GM23338 (cell line): ENCODE measurements around the gene CISH. TPM values are rescaled to one million over a fixed set of nuclear protein-coding genes. Genes with fewer than 3 reads are reported as not detected.

ENCODE experiments used
- ATAC-seq: fragments of 200-7000 bp; cut with Tn5 transposase; 3 replicates; pipeline ENCODE4 v1.9.1; 2020
- DNase-seq: peaks from one replicate; pipeline ENCODE4 v3.0.0-alpha.2; 2015; ENCODE audit warnings: low spot score
- H2AFZ ChIP-seq: fragments of 200-600 bp; sonication (generic); 2 replicates; pipeline ENCODE4 v1.8.0; 2016; ENCODE audit warnings: antibody characterized with exemption, mild to moderate bottlenecking, moderate library complexity
- H3F3A ChIP-seq: fragments of 200-600 bp; sonication (generic); replicated peaks from 2 replicates; pipeline ENCODE4 v1.8.0; 2017; ENCODE audit warnings: antibody characterized with exemption, mixed run types, low read depth
- H3K27ac ChIP-seq: fragments of 200-600 bp; sonication (generic); 2 replicates; pipeline ENCODE4 v1.6.1; 2016; ENCODE audit warnings: low read depth
- H3K27me3 ChIP-seq: fragments of 200-600 bp; sonication (generic); 2 replicates; pipeline ENCODE4 v1.8.0; 2016; ENCODE audit warnings: mild to moderate bottlenecking, mixed run types, moderate library complexity; ENCODE audit not compliant: insufficient read depth
- H3K36me3 ChIP-seq: fragments of 200-600 bp; sonication (generic); 2 replicates; pipeline ENCODE4 v1.8.0; 2016; ENCODE audit warnings: mild to moderate bottlenecking; ENCODE audit not compliant: insufficient read depth
- H3K4me1 ChIP-seq: fragments of 200-600 bp; sonication (generic); 2 replicates; pipeline ENCODE4 v1.8.0; 2016; ENCODE audit warnings: mild to moderate bottlenecking, moderate library complexity; ENCODE audit not compliant: insufficient read depth
- H3K4me2 ChIP-seq: fragments of 200-600 bp; sonication (generic); 2 replicates; pipeline ENCODE4 v1.7.1; 2017; ENCODE audit warnings: mixed run types
- H3K4me3 ChIP-seq: fragments of 200-600 bp; sonication (generic); 2 replicates; pipeline ENCODE4 v1.6.1; 2016; ENCODE audit warnings: mixed run types
- H3K79me2 ChIP-seq: fragments of 200-600 bp; sonication (generic); replicated peaks from 2 replicates; pipeline ENCODE4 v1.8.0; 2017; ENCODE audit warnings: mild to moderate bottlenecking; ENCODE audit not compliant: insufficient read depth
- H3K9me2 ChIP-seq: fragments of 200-600 bp; sonication (generic); 2 replicates; pipeline ENCODE4 v1.8.0; 2017; ENCODE audit not compliant: insufficient read depth
- H4K20me1 ChIP-seq: fragments of 200-600 bp; sonication (generic); replicated peaks from 2 replicates; pipeline ENCODE4 v1.8.0; 2017; ENCODE audit warnings: mild to moderate bottlenecking; ENCODE audit not compliant: insufficient read depth
- H3K27ac Mint-ChIP-seq: 2 replicates; pipeline ENCODE4 v1.8.0; 2020; ENCODE audit warnings: inconsistent platforms, mild to moderate bottlenecking, moderate library complexity, mixed read lengths
- H3K27me3 Mint-ChIP-seq: 3 replicates; pipeline ENCODE4 v1.8.0; 2022; ENCODE audit warnings: low read depth, mild to moderate bottlenecking, moderate library complexity, mixed read lengths, inconsistent platforms; ENCODE audit not compliant: insufficient read depth, poor library complexity
- H3K36me3 Mint-ChIP-seq: 3 replicates; pipeline ENCODE4 v1.8.0; 2021; ENCODE audit warnings: low read depth, mild to moderate bottlenecking, inconsistent platforms, moderate library complexity, mixed read lengths
- H3K4me1 Mint-ChIP-seq: 3 replicates; pipeline ENCODE4 v1.8.0; 2020; ENCODE audit warnings: mild to moderate bottlenecking, inconsistent platforms, mixed read lengths
- H3K4me3 Mint-ChIP-seq: 3 replicates; pipeline ENCODE4 v1.8.0; 2021; ENCODE audit warnings: moderate library complexity, mild to moderate bottlenecking, inconsistent platforms, mixed read lengths
- H3K9me3 Mint-ChIP-seq: 3 replicates; pipeline ENCODE4 v1.8.0; 2020; ENCODE audit warnings: moderate library complexity, mild to moderate bottlenecking, inconsistent platforms, mixed read lengths
- CREB1 ChIP-seq: fragments of 250-450 bp; sonication (Bioruptor Pico); IDR thresholded peaks from 2 replicates; pipeline ENCODE4 v1.5.0; 2020; ENCODE audit warnings: low read depth, mild to moderate bottlenecking, moderate library complexity
- ETS1 ChIP-seq: IDR thresholded peaks from 2 replicates; pipeline ENCODE4 v1.6.1; 2016; ENCODE audit warnings: antibody characterized with exemption
- EZH2phosphoT487 ChIP-seq: fragments of 200-600 bp; sonication (generic); IDR thresholded peaks from one replicate; pipeline ENCODE4 v1.8.1; 2018; ENCODE audit warnings: antibody characterized with exemption; ENCODE audit not compliant: unreplicated experiment
- JUNB ChIP-seq: IDR thresholded peaks from one replicate; pipeline ENCODE4 v1.6.1; 2016; ENCODE audit warnings: antibody characterized with exemption; ENCODE audit not compliant: unreplicated experiment
- NANOG ChIP-seq: IDR thresholded peaks from 2 replicates; pipeline ENCODE4 v1.6.1; 2016; ENCODE audit warnings: antibody characterized with exemption, borderline replicate concordance
- POLR2AphosphoS5 ChIP-seq: IDR thresholded peaks from 2 replicates; pipeline ENCODE4 v1.6.1; 2016; ENCODE audit warnings: antibody characterized with exemption, low read depth
- STAT1 ChIP-seq: IDR thresholded peaks from one replicate; pipeline ENCODE4 v1.6.1; 2016; ENCODE audit warnings: antibody characterized with exemption; ENCODE audit not compliant: unreplicated experiment
- ZNF114 ChIP-seq: fragments of 250-450 bp; sonication (Bioruptor Pico); IDR thresholded peaks from 2 replicates; pipeline ENCODE4 v1.5.0; 2020; ENCODE audit warnings: mild to moderate bottlenecking, moderate library complexity
- polyA plus RNA-seq: library from polyadenylated mRNA; unstranded; fragments of >200 nt; fragmentation: Nextera tagmentation; extraction: Ambion mirVana; gene quantifications from 2 replicates; pipeline ENCODE4 v1.2.1, GENCODE V29; 2016
- total RNA-seq: library from RNA; depleted of rRNA; stranded (reverse); fragments of >200 nt; shearing (Covaris generic); gene quantifications from 2 replicates; pipeline ENCODE4 v1.2.3, GENCODE V29; 2014
- TF ChIP-seq, protein P1 (sequence below): fragments of 250-450 bp; sonication (Bioruptor Pico); IDR thresholded peaks from 2 replicates; pipeline ENCODE4 v1.5.0; 2020; ENCODE audit warnings: mild to moderate bottlenecking, moderate library complexity

The CISH gene
- total and polyA plus RNA-seq, 2 experiments from 2014 or later: 2.1 to 3.6 TPM

DNA sequence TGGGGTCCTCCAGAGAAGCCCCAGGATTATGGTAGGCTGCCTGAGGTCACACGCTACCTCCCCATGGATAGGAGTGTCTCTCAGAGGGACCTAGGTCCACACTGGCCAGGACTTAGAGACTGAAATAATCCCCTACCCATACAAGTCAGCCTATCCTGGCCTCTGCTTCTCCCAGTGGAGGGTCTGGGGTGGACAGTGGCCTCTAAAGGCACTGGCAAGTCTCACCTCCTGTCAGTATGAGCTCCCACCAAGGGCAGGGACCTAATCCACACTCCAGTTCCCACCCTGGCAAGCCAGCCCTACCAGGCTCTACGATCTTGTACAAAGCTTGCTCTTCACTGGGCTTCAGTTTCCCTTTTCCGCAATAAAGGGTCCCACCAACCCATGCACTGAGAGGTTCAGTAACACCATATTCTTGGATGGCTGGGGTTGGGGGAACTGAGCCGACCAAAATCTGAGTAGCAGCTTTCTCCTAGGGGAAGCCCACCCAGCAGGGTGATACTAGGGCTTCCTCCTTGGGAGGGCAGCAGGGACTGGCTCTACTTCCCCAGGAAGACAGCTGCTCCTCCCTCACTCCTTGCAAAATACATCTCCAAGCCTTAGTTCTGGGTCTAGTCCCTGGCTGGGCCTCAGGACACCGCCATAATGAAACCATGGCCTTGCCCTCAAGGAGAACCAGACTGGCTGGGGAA lies 2.4 kb downstream of the CISH start:
- Mint-ChIP-seq H3K4me1 (peaks cover 14% of the 10 kb centered on the region), H3K9me3 (no peaks in the 10 kb centered on the region), H3K27me3 (peaks cover 42% of the 10 kb centered on the region), H3K36me3 (no peaks in the 10 kb centered on the region), H3K27ac (no peak overlapping the region), H3K4me3 (no peak overlapping the region)
- Histone ChIP-seq H3K4me1 (peaks cover 8% of the 10 kb centered on the region; the same call in 1 of the 2 replicates), H4K20me1 (peaks cover 2% of the 10 kb centered on the region), H3K9me2 (no peaks in the 10 kb centered on the region), H3K27me3 (peaks cover 30% of the 10 kb centered on the region), H3F3A (0 out of 2 replicates have a peak, but pooled peaks cover 7% of the 10 kb centered on the region), H3K4me2 (no peak overlapping the region), H2AFZ (no peak overlapping the region), H3K4me3 (no peak overlapping the region), H3K27ac (no peak overlapping the region), H3K79me2 (no peaks in the 10 kb centered on the region), H3K36me3 (no peaks in the 10 kb centered on the region)
- DNase-seq: no peak
- TF ChIP-seq ZNF114 (CRISPR knock-in tag): no peak
- no peak for TF ChIP-seq STAT1
- TF ChIP-seq EZH2phosphoT487: no peak
- TF ChIP-seq, protein P1, sequence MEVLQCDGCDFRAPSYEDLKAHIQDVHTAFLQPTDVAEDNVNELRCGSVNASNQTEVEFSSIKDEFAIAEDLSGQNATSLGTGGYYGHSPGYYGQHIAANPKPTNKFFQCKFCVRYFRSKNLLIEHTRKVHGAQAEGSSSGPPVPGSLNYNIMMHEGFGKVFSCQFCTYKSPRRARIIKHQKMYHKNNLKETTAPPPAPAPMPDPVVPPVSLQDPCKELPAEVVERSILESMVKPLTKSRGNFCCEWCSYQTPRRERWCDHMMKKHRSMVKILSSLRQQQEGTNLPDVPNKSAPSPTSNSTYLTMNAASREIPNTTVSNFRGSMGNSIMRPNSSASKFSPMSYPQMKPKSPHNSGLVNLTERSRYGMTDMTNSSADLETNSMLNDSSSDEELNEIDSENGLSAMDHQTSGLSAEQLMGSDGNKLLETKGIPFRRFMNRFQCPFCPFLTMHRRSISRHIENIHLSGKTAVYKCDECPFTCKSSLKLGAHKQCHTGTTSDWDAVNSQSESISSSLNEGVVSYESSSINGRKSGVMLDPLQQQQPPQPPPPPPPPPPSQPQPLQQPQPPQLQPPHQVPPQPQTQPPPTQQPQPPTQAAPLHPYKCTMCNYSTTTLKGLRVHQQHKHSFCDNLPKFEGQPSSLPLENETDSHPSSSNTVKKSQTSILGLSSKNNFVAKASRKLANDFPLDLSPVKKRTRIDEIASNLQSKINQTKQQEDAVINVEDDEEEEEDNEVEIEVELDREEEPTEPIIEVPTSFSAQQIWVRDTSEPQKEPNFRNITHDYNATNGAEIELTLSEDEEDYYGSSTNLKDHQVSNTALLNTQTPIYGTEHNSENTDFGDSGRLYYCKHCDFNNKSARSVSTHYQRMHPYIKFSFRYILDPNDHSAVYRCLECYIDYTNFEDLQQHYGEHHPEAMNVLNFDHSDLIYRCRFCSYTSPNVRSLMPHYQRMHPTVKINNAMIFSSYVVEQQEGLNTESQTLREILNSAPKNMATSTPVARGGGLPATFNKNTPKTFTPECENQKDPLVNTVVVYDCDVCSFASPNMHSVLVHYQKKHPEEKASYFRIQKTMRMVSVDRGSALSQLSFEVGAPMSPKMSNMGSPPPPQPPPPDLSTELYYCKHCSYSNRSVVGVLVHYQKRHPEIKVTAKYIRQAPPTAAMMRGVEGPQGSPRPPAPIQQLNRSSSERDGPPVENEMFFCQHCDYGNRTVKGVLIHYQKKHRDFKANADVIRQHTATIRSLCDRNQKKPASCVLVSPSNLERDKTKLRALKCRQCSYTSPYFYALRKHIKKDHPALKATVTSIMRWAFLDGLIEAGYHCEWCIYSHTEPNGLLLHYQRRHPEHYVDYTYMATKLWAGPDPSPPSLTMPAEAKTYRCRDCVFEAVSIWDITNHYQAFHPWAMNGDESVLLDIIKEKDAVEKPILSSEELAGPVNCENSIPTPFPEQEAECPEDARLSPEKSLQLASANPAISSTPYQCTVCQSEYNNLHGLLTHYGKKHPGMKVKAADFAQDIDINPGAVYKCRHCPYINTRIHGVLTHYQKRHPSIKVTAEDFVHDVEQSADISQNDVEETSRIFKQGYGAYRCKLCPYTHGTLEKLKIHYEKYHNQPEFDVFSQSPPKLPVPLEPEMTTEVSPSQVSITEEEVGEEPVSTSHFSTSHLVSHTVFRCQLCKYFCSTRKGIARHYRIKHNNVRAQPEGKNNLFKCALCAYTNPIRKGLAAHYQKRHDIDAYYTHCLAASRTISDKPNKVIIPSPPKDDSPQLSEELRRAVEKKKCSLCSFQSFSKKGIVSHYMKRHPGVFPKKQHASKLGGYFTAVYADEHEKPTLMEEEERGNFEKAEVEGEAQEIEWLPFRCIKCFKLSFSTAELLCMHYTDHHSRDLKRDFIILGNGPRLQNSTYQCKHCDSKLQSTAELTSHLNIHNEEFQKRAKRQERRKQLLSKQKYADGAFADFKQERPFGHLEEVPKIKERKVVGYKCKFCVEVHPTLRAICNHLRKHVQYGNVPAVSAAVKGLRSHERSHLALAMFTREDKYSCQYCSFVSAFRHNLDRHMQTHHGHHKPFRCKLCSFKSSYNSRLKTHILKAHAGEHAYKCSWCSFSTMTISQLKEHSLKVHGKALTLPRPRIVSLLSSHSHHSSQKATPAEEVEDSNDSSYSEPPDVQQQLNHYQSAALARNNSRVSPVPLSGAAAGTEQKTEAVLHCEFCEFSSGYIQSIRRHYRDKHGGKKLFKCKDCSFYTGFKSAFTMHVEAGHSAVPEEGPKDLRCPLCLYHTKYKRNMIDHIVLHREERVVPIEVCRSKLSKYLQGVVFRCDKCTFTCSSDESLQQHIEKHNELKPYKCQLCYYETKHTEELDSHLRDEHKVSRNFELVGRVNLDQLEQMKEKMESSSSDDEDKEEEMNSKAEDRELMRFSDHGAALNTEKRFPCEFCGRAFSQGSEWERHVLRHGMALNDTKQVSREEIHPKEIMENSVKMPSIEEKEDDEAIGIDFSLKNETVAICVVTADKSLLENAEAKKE (CRISPR knock-in tag): no peak
- TF ChIP-seq ETS1: no peak
- TF ChIP-seq CREB1 (CRISPR knock-in tag): no peak
- TF ChIP-seq NANOG: no peak
- no peak for TF ChIP-seq JUNB
- no peak for TF ChIP-seq POLR2AphosphoS5
- no peak for ATAC-seq
